HG03060 (cell line): ENCODE data around the gene EPHB2.

Experiments used
- ATAC-seq: cut with Tn5 transposase; IDR thresholded peaks from one replicate; pipeline ENCODE4 v1.9.1; 2021; ENCODE audit warnings: low read depth, moderate number of reproducible peaks; ENCODE audit not compliant: unreplicated experiment

Gene EPHB2

GRCh38 chr1:22749919-22750684, 39.5 kb downstream of the EPHB2 start:
- no peak for ATAC-seq

DNA sequence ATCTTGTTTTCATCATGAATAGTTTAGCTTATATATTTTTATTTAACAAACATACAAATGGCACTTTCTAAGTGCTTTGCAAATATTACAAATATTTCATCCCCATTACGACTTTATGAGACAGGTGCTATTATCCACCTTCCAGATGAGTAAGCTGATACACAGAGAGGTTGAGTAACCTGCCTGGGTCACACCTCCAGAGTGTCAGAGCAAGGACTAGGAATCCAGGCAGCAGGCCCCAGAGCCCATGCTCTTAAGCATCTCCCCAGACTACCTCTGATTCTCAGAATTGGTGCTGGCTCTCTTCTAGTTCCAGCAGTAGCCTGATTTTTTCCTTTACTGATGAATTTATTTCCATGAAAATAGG, 40.0 kb downstream of the EPHB2 start:
- ATAC-seq = no peak

DNA sequence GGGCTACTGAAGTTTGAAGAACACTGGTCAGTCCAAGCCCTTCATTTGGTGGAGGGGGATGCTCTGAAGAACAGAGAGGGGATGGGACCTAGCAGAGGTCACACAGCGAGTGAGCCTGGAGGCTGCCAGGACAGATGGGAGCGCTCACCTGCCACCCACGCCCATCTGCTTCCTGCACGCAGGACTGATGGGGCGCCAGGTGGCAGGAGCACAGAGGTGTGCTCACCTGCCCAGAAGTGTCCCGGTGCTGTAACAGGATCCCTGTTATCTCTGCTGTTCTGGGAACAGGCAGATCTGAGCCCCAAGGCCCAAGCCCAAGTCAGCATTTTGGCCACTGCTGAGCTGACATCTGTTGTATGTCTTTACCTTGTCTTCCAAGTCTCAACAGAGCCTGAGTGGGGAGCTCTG, 40.5 kb downstream of the EPHB2 start:
- ATAC-seq = no peak

DNA sequence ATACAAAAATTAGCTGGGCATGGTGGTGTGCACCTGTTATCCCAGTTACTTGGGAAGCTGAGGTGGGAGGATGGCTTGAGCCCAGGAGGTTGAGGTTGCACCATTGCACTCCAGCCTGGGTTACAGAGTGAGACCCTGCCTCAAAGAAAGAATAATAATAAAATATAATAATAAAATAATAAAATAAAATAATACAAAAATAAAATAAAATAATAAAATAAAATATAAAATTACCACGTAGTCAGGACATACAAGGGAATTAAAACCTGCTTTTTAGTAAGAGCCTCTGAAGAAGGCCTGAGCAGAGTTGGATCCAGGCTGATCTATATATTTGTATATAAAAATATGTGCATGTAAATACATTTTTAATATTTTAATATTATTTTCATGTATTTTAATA, 41.7 kb downstream of the EPHB2 start:
- no peak for ATAC-seq

DNA sequence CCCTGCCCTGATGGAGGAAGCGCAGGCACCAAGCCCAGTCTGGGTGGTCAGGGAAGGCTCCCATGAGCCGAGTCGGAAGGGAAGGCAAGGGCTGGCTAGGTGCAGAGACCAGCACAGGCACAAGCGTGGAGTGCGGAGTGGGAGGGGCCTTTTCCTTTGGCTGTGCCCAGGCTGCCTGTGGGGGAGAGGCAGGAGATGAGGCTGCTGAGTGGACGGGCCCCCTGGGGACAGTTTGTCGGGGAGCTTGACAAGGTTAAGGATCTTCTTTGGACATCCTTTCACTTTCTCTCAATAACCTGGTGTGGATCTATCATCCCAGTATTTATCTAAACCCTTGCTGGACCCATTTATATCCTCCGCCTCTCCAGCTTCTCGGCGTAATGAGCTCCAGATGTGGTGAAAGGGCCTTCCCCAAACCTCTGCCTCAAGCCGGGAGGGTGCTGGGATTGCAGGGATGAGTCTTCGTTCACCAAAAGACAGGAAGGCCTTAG, 42.9 kb downstream of the EPHB2 start:
- no peak for ATAC-seq

DNA sequence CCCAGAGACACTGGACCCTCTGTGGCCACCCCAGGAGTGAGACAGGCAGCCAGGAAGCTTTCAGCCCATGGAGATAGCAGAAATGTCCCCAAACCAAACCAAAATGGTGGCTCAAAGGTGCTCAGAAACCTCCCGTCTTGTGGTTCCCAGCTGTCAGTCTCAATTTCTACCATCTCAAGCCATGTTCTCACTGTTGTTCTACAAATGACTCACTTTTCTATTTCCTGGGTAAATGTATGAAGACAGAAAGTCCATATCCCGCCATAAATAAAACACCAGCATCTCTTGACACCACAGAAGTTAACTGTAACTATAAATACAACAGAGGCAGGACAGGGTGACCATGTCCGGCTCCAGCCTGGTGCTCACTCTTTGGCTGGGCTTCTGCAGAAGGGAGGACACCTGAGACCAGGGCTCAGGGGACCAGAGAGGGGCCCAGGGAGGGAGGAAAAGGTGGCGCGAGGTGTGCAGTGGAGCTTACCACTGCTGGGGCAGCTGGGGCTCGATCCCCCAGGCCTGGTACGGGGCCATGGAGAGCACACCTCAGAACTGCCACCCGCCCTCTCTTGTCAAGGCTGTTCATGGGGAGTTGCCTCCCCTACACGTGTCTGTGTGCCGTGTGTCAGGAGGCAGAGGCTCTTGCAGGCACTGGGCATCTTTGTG, 43.6 kb downstream of the EPHB2 start:
- no peak for ATAC-seq

GRCh38 chr1:22754824-22755223, 44.2 kb downstream of the EPHB2 start:
- ATAC-seq = no peak

- no peak for ATAC-seq
These were observed 45.0 kb downstream of the EPHB2 start for GRCh38 chr1:22755641-22756040.

DNA sequence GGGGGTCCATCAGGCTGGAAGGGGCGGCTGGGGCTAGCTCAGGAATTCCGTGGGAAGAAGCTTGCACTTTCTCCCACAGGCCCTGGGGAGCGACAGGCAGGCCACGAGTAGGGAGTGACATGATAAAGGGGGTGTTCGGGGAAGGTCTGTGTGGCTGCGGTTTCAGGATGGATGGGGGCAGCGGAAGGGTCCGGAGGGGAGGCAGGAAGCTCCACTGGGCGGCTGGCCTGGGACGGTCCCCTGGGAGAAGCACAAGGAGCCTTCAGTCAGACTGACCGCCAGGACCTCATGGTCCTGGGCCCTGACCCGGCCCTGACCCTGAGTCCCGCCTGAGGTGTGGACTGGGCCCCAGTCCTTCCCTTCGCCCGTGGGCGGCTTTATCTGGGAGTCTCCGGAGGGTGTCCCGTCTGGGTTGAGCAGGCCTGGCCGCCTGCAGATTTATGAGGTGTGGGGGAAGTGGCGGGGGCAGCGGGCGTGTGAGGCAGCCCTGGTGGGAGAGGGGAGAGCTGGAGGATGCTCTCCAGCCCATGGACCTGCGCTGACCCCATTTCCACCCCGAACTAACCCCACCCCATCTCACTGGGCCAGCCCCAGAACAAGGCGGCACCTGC, 45.6 kb downstream of the EPHB2 start:
- no peak for ATAC-seq

DNA sequence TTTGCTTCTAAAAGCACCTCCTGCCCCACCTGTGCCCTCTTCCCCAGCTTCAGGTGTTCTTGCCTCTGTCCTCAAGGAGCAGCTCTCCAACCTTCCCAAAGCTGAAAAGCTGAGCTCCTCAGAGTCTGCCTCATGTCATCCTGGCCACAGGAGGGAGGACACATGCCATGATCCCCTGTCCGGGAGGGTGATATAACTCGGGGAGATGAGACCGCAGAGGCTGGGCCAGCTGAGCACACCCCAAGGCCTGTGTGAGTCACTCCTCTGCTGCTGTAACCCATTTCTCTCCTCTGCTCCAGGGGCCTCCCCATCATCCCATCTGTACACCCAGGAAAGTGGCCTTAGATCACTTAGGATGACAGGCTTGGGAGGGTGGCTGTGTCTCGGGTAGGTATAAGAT, 49.8 kb downstream of the EPHB2 start:
- no peak for ATAC-seq

DNA sequence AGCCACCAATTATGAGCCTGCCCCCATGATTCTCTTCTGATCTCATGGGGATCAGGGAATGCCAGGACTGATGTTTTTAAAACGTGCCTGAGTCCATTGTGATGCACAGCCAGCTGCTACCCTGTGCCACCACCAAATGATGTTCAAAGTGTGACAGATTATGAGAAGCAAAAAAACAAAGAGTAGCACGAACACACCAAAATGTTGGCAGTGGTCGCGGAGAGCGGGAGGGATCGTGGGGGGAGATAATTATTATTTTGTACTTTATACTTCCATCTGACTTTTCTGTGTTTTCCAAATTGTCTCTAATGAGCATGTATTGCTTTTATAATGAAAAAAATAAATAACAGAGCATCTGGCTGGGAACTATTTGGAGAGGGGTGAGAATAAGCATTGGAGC, 50.5 kb downstream of the EPHB2 start:
- no peak for ATAC-seq

DNA sequence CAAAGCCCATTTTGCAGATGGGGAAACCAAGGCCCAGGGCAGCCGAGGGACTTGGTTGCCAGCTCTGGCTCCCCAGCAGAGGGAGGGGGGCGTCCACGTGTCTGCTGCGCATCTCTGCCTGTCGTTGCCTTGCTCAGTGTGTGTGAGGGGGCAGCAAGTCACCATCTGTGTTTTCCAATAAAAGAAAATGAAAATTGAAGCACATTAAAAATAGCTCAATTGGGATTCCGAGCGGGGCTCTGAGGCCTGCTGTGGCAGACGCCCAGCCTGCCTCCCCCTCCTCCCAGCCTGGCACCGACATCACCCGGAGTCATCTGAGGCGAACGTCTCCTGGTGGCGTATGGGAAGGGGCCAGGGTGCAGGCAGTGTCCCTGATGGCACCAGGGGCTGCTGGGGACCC, 51.2 kb downstream of the EPHB2 start:
- no peak for ATAC-seq

- ATAC-seq = no peak
These were observed 53.0 kb downstream of the EPHB2 start for GRCh38 chr1:22763487-22764200.

- no peak for ATAC-seq
These were observed 57.2 kb downstream of the EPHB2 start for GRCh38 chr1:22767852-22768251.

- ATAC-seq = no peak
These were observed 59.3 kb downstream of the EPHB2 start for GRCh38 chr1:22769932-22770331.

GRCh38 chr1:22772014-22772413, 61.4 kb downstream of the EPHB2 start:
- ATAC-seq = no peak

DNA sequence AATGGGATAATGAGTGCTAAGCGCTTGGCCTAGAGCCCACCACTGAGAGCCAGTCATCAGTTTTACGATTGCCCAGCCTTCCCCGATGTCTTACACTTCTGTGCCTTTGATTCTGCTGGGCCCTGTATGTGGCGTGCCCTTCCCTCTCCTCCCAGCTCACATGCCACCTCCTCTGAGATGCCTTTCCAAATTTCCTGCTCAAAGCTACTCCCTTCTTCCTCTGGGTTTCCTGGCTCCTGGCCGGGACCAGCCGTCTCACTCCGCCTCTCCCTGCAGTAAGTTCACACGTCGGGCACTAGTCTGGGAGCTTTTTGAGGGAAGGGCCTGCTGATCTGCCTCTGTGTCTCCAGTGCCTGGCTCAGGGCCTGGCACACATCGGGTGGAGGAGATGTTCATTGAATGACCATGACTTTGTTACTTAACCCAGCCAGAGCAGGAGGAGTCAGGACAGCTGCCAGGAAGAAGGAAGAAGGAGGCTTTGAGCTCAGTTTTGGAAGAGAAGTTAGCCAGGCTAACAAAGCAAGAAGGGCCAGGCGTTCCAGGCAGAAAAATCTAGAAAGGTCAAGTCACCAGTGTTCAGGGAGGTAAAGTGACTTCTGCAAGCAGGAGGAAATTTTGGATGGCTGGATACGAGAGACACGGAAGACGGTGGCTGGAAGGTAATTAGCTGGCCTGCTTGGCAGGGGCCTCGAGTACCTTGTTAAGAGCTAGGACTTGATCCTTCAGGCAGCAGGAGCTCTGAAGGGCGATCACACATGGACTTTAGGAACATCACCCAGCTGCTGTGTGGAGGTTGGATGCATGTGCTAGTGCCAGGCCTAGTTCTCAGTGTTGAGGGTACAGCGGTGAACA, 63.6 kb downstream of the EPHB2 start:
- ATAC-seq = no peak

GRCh38 chr1:22774833-22775182, 64.2 kb downstream of the EPHB2 start:
- no peak for ATAC-seq

DNA sequence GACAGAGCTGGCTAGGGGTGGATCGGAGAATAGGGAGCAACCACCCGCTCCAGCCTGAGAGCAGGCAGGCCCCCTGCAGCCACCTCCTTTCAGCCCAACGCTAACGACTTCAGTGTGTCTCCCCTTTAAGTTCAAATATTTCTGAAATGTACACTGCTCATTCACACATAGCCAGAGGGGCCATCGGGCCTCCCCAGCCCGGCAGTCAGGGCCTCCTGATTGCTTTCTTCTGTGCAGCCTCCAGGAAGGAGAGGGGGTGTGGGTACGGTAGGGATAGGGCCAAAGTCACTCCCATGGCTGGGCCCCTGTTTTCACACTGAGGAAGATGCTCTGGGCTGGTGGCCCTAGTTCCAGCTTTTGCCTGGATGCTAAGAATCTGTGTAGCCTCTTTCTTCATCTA, 64.8 kb downstream of the EPHB2 start:
- no peak for ATAC-seq

- ATAC-seq = no peak
These were observed 65.5 kb downstream of the EPHB2 start for GRCh38 chr1:22776035-22776613.
